Stomach (tissue), 9 donors: Measurements from ENCODE around the gene PNPLA3. TPM values are rescaled to one million over a fixed set of nuclear protein-coding genes. Genes with fewer than 3 reads are reported as not detected.
A peak's percentile ranks its signal among the peaks of the same experiment; 100 is the strongest.

Experiments
- DNase-seq, 2 donors: peaks; one replicate each; pipeline versions ENCODE4 v3.0.0 to v3.0.0-alpha.2; 2013 to 2019
- H3K27ac ChIP-seq, 5 donors: fragments of 200-600 bp in 4 of 5; sonication (generic) in 4 of 5; one replicate each; pipeline ENCODE4 v1.5.1; 2013 to 2019; ENCODE audit warnings: mild to moderate bottlenecking in 1 of 5, moderate library complexity in 1 of 5
- H3K27me3 ChIP-seq, 3 donors: fragments of 200-600 bp; sonication (generic); one replicate each; pipeline ENCODE4 v1.5.1; 2017 to 2019; ENCODE audit warnings: mixed run types in 1 of 3
- H3K36me3 ChIP-seq, 4 donors: fragments of 200-600 bp; sonication (generic); 1 replicate in 3 of 4; 2 replicates in 1 of 4; pipeline ENCODE4 v1.5.1; 2016 to 2019
- H3K4me1 ChIP-seq, 4 donors: fragments of 200-600 bp; sonication (generic); one replicate each; pipeline ENCODE4 v1.5.1; 2016 to 2019
- H3K4me3 ChIP-seq, 4 donors: fragments of 200-600 bp; sonication (generic) in 3 of 4; one replicate each; pipeline ENCODE4 v1.5.1; 2016 to 2019; ENCODE audit warnings: mild to moderate bottlenecking in 1 of 4
- H3K9me3 ChIP-seq, 4 donors: fragments of 200-600 bp; sonication (generic); one replicate each; pipeline ENCODE4 v1.5.1; 2016 to 2019
- EP300 ChIP-seq: sonication (generic); formaldehyde crosslinking; IDR thresholded peaks from one replicate; pipeline ENCODE4 v1.6.1; 2017; ENCODE audit warnings: antibody characterized with exemption
- POLR2A ChIP-seq, 4 donors: fragments of 450-650 bp; IDR thresholded peaks; one replicate each; pipeline ENCODE4 v1.6.1; 2016; ENCODE audit warnings: antibody characterized with exemption in 4 of 4, control low read depth in 2 of 4, mild to moderate bottlenecking in 1 of 4, moderate library complexity in 1 of 4
- POLR2AphosphoS5 ChIP-seq, 3 donors: sonication (generic); formaldehyde crosslinking; IDR thresholded peaks; one replicate each; pipeline ENCODE4 v1.6.1; 2016; ENCODE audit warnings: antibody characterized with exemption in 3 of 3
- WGBS, 5 donors: extraction: QIAGEN DNeasy Blood & Tissue Kit in 3 of 5; methylation state at CpG; one replicate each; pipeline versions ENCODE4 v1.1.5 to v1.1.7; 2013 to 2018; 5-methylcytosine and 5-hydroxymethylcytosine counted together
- intact Hi-C: fragments of 100-400 bp; cut with DNase I; formaldehyde crosslinking; loops from one replicate; pipeline ENCODE4 v1.15.1; 2023; ENCODE audit warnings: low total_unique reads
- polyA plus RNA-seq, 3 donors: library from polyadenylated mRNA; stranded (reverse); fragments of 200-250 nt; gene quantifications; one replicate each; pipeline ENCODE4 v1.2.3, GENCODE V29; 2013
- total RNA-seq, 5 donors: library from RNA; depleted of rRNA; stranded (reverse); fragments of >200 nt; gene quantifications; one replicate each; pipeline versions ENCODE4 v1.1.0 to v1.2.3, GENCODE V29; 2014 to 2016
- TF ChIP-seq, protein P1 (sequence below), 7 experiments: fragments of 450-650 bp in 4 of 7; fragments of 200-600 bp in 3 of 7; sonication (generic) in 3 of 7; IDR thresholded peaks; one replicate each; pipeline ENCODE4 v1.5.1; 2016 to 2019; ENCODE audit warnings: antibody characterized with exemption in 7 of 7, control low read depth in 2 of 7, mild to moderate bottlenecking in 1 of 7
- donor health status: healthy with polysubstance abuse.
- donor health status: Bipolar disorder and iron deficiency.
- donor health status: healthy.

PNPLA3 gene
- total and polyA plus RNA-seq, 8 donors, result 0.12 to 0.73 (median 0.47) TPM; not detected in 4

DNA sequence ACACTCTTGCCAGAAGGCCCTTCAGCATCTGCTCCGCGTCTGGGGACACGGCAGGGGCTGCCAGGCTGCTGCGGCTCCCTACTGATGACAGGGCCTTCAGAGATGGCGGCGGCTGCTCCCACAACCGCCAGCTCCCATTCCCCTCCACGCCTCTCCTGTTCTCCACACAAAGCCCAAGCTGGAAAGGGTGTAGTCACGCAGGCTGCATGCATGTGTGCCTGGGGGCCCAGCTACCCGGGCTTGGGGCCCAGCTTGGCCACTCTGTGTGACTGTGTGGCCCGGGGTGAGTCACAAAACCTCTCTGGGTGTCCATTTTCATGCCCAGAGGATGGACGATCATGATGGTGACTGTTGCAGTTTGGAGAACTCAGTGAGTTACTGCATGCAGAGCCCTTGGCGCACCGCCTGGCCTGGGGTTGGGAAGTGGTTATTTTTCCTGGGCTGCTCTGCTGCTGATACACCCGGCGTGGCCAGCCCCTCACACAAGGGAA, 68.8 kb downstream of the PNPLA3 start:
- TF ChIP-seq EP300 (no peak), POLR2AphosphoS5 (IDR thresholded peaks at IDR 0.05) (no peak), POLR2A (IDR thresholded peaks at IDR 0.05) (no peak)
- TF ChIP-seq, protein P1, sequence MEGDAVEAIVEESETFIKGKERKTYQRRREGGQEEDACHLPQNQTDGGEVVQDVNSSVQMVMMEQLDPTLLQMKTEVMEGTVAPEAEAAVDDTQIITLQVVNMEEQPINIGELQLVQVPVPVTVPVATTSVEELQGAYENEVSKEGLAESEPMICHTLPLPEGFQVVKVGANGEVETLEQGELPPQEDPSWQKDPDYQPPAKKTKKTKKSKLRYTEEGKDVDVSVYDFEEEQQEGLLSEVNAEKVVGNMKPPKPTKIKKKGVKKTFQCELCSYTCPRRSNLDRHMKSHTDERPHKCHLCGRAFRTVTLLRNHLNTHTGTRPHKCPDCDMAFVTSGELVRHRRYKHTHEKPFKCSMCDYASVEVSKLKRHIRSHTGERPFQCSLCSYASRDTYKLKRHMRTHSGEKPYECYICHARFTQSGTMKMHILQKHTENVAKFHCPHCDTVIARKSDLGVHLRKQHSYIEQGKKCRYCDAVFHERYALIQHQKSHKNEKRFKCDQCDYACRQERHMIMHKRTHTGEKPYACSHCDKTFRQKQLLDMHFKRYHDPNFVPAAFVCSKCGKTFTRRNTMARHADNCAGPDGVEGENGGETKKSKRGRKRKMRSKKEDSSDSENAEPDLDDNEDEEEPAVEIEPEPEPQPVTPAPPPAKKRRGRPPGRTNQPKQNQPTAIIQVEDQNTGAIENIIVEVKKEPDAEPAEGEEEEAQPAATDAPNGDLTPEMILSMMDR (IDR thresholded peaks at IDR 0.05), result no peak
- no peak overlapping the region for H3K27ac ChIP-seq
- H3K9me3 ChIP-seq, result no peaks in the 10 kb centered on the region
- H3K27me3 ChIP-seq, result no peaks in the 10 kb centered on the region
- DNase-seq, result no peak
- intact Hi-C loops, result loop anchor here (5.0 to 10.0 kb wide), 2 partner anchors 92 to 635 kb away; no protein-coding TSS in a partner anchor
- H3K4me1 ChIP-seq, result peaks cover 0 to 3% (median 0%) of the 10 kb centered on the region in 4 donors
- peaks cover 57 to 98% (median 92%) of the 10 kb centered on the region in 4 donors for H3K36me3 ChIP-seq
- no peak overlapping the region for H3K4me3 ChIP-seq
- WGBS, 5 donors, result 75 to 85% (median 82%) methylated on average over 16 of the region's 16 CpGs

DNA sequence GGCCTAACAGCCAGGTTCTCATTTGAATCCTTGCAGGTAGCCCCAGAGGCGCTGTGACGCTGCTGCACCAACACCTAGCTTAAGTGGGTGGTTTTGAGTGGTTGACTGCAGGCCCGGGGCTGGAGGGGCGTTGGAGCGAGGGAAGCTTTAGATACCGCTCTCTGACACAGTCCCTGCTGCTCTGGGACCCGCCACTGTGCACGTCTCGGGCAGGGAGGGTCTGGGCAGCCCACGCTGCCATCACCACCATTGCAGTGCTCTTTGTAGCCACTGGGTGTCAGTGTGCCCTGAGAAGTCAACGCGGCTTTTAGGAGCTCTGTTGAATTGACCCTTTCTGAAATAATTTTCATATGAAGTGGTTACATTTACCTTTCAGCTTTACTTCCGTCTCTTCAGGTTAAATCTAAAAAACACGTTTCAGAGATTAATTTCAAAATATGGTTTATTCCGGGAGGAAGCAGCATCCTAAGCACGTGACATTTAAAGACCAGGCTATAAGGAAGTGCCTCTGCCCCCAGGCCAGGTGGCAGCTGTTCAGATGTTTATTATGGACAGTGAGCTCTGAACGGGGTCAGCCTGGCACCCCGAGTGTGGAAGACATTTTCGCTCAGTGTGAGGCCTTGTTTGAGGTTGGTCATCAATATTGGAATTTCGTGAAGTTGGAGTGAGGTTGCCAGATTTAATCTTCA, 69.6 kb downstream of the PNPLA3 start:
- WGBS, 5 donors, result 28 to 35% (median 34%) methylated on average over 20 of the region's 20 CpGs
- Histone ChIP-seq H3K27ac (no peak overlapping the region), H3K36me3 (peaks cover 58 to 98% (median 93%) of the 10 kb centered on the region in 4 donors), H3K9me3 (no peaks in the 10 kb centered on the region), H3K4me1 (peaks cover 0 to 3% (median 0%) of the 10 kb centered on the region in 4 donors), H3K27me3 (no peaks in the 10 kb centered on the region), H3K4me3 (no peak overlapping the region)
- DNase-seq, result peak; percentile 54 to 80
- TF ChIP-seq EP300, result no peak
- TF ChIP-seq, protein P1 (IDR thresholded peaks at IDR 0.05), result peak in 5 of 7 experiments; percentile 83 to 96 (median 93)
- intact Hi-C loops, result loop anchor here (5.0 to 10.0 kb wide), 2 partner anchors 92 to 634 kb away; no protein-coding TSS in a partner anchor

DNA sequence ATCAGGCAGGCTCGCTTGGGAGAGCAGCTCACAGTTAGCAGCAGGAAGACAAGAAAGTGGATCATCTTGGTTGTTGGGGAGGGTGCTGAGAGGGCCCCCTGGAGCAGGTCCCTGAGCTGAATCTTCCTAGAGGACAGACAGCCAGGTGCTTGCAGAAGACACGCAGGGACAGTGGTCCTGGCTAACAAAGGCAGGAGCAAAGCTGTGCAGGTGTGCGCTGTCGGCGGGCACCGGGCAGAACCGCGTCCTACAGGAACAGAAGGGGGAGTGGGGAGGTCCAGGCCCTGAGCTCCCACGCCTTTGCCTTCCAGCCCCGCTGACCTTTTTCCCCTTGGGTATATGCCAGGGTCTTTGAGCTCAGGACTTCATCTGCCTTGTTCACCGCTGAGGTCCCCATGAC, 70.4 kb downstream of the PNPLA3 start:
- H3K36me3 ChIP-seq, result peaks cover 62 to 98% (median 93%) of the 10 kb centered on the region in 4 donors
- WGBS, 5 donors, result 87 to 96% (median 90%) methylated on average over 9 to 11 of the region's 11 CpGs
- H3K4me3 ChIP-seq, result no peak overlapping the region
- no peaks in the 10 kb centered on the region for H3K27me3 ChIP-seq
- DNase-seq, result no peak
- H3K4me1 ChIP-seq, result peaks cover 0 to 3% (median 0%) of the 10 kb centered on the region in 4 donors
- TF ChIP-seq, protein P1 (IDR thresholded peaks at IDR 0.05), result no peak
- TF ChIP-seq EP300, result no peak
- no peak for TF ChIP-seq POLR2AphosphoS5 (IDR thresholded peaks at IDR 0.05)
- no peak for TF ChIP-seq POLR2A (IDR thresholded peaks at IDR 0.05)
- no peak overlapping the region for H3K27ac ChIP-seq
- intact Hi-C loops, result loop anchor here (5.0 to 10.0 kb wide), 2 partner anchors 91 to 633 kb away; no protein-coding TSS in a partner anchor
- no peaks in the 10 kb centered on the region for H3K9me3 ChIP-seq

DNA sequence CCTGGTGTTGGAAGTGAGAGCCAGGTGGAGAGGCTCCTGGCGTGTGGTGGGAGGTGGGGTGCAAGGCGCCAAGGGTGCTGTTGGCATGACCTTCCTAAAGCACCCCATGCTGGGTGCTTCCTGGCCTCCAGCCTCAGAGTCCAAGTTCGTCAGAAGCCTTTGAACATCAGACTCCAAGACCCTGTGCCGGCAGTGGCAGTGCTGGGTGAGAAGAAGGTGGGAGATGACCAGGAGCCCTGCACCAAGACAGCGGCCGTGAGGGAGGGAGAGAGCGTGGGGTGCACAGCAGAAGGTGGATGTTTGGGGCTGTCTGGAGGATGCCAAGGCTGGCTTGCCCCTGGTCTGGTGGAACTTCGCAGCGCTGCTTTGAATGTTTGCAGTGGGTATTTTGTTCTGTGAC, 70.8 kb downstream of the PNPLA3 start:
- peaks cover 59 to 98% (median 93%) of the 10 kb centered on the region in 4 donors for H3K36me3 ChIP-seq

More for the DNA sequence above, 70.8 kb downstream of the PNPLA3 start:
- TF ChIP-seq POLR2A (IDR thresholded peaks at IDR 0.05), result no peak
- TF ChIP-seq EP300, result no peak
- TF ChIP-seq POLR2AphosphoS5 (IDR thresholded peaks at IDR 0.05), result no peak
- TF ChIP-seq, protein P1 (IDR thresholded peaks at IDR 0.05), result no peak
- DNase-seq, result no peak
- Histone ChIP-seq H3K9me3 (no peaks in the 10 kb centered on the region), H3K27me3 (no peaks in the 10 kb centered on the region), H3K27ac (no peak overlapping the region), H3K4me3 (no peak overlapping the region), H3K4me1 (peaks cover 0 to 3% (median 0%) of the 10 kb centered on the region in 4 donors)
- 75 to 92% (median 86%) methylated on average over 6 to 9 of the region's 9 CpGs for WGBS, 5 donors
- intact Hi-C loops, result loop anchor here (5.0 to 10.0 kb wide), 2 partner anchors 90 to 633 kb away; no protein-coding TSS in a partner anchor
